Middle frontal gyrus (tissue), 1 donor: ENCODE results near the gene KRT12.
"Not testable (repeated sequence)": the region's sequence is repeated elsewhere in the genome, so short reads cannot be mapped to it uniquely, and the experiment has no call there.

Experiments
- DNase-seq: peaks from one replicate; pipeline ENCODE4 v3.0.0-alpha.2; 2015; ENCODE audit warnings: low spot score; ENCODE audit errors: extremely low spot score

The KRT12 gene

GRCh38 chr17:40817103-40817682 is 49.8 kb downstream of the KRT12 start:
- DNase-seq = no peak

GRCh38 chr17:40816569-40816968 is 50.5 kb downstream of the KRT12 start:
- DNase-seq = no peak

- no peak for DNase-seq
These were observed 51.6 kb downstream of the KRT12 start for GRCh38 chr17:40815381-40815780.

GRCh38 chr17:40814657-40815056 is 52.4 kb downstream of the KRT12 start:
- DNase-seq = not testable (repeated sequence)

GRCh38 chr17:40813804-40814203 is 53.2 kb downstream of the KRT12 start:
- DNase-seq = no peak

- DNase-seq = no peak
These were observed 54.4 kb downstream of the KRT12 start for GRCh38 chr17:40812639-40813038.
